Fibroblast of villous mesenchyme (primary cell): ENCODE data around the gene DISP3. TPM values are rescaled to one million over a fixed set of nuclear protein-coding genes. Genes with fewer than 3 reads are reported as not detected.

Experiments used
- DNase-seq: peaks from one replicate; pipeline ENCODE4 v3.0.0-alpha.2; 2010; ENCODE audit warnings: low read depth
- H3K4me3 ChIP-seq: 2 replicates; pipeline ENCODE4 v1.5.1; 2011; ENCODE audit warnings: low read depth, mild to moderate bottlenecking, low read length
- total RNA-seq: library from RNA; depleted of rRNA; stranded (reverse); fragments of >200 nt; gene quantifications from 2 replicates; pipeline ENCODE4 v1.2.3, GENCODE V29; 2012
- TF ChIP-seq, protein P1 (sequence below): IDR thresholded peaks from 2 replicates; pipeline ENCODE4 v1.5.1; 2012; ENCODE audit warnings: low read depth, mild to moderate bottlenecking, low read length; ENCODE audit not compliant: insufficient read depth

The DISP3 gene
- total RNA-seq, 1 donor, result not detected

DNA sequence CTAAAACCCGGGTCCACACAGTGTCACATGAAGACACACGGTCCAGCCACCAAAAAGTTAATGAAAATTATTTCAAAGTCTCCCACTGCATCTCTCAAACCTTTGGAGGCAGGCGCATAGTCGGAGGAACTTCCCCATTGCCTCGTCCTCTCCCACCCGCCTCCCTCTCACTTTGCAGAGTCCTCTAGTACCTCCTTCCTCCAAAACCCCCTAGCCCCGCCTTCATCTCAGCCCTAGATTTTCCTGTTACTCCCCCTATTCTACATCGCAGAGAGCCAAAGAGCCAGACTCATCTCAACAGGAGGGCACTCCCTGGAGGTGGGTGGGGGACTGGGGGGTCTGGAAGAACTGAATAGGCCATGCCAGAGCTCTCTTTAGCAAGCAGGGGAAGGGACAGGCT is 79.3 kb downstream of the DISP3 start:
- TF ChIP-seq, protein P1, sequence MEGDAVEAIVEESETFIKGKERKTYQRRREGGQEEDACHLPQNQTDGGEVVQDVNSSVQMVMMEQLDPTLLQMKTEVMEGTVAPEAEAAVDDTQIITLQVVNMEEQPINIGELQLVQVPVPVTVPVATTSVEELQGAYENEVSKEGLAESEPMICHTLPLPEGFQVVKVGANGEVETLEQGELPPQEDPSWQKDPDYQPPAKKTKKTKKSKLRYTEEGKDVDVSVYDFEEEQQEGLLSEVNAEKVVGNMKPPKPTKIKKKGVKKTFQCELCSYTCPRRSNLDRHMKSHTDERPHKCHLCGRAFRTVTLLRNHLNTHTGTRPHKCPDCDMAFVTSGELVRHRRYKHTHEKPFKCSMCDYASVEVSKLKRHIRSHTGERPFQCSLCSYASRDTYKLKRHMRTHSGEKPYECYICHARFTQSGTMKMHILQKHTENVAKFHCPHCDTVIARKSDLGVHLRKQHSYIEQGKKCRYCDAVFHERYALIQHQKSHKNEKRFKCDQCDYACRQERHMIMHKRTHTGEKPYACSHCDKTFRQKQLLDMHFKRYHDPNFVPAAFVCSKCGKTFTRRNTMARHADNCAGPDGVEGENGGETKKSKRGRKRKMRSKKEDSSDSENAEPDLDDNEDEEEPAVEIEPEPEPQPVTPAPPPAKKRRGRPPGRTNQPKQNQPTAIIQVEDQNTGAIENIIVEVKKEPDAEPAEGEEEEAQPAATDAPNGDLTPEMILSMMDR, result no peak
- no peak overlapping the region for H3K4me3 ChIP-seq
- DNase-seq, result no peak

DNA sequence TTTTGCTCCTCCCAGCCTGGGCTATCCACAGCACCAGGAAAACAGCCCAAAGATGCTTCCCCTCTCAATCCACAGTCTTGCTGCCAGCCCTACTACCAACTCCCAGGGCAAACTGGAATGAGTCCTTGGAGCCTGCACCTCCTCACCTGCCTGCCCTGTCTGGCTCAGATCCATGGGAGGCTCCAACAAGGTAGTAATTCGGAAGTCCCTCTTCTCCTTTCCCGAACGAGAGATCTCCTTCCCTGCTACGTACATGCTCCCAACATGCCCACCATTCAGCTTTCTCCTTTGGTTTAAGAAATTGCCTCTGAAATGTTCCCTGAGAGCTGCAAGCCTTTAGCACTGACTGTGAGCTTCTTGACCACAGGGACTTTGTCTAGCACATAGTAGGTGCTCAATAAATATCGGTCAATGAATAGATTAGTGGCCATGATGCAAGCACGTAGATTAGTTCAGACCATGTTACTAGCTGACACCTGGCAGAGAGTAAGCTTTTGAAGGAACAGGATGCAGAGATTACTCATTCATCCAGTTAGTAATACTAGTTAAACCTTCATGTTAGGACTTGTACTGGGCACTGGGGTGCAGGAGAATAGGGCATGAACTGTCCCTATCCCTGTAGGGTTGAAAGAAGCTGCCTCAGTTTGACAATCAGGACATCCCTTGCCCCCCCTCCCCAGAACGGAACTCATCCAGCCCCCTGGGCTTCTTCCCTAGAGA is 80.1 kb downstream of the DISP3 start:
- H3K4me3 ChIP-seq, result no peak overlapping the region
- DNase-seq, result no peak
- TF ChIP-seq, protein P1, result no peak

DNA sequence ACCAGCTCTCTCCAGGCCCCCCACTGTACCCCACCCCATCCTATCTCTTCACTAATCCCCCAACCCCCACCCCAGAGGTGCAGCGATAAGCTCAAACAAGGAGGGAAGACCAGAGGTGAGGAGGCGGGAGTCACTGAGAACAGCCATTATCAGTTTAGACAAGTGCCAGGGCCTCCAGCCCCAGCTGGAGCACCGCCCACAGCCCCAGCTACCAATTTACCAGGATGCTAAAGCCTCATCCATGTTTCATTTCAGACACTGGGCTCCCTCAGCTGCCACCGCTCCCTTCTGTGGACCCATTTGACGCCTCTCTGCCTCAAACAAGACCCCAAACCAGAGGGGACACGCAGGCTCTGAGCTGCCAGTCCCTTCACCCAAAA is 80.6 kb downstream of the DISP3 start:
- TF ChIP-seq, protein P1, result no peak
- DNase-seq, result no peak
- H3K4me3 ChIP-seq, result no peak overlapping the region

GRCh38 chr1:11560061-11560460 is 81.1 kb downstream of the DISP3 start:
- H3K4me3 ChIP-seq, result no peak overlapping the region
- DNase-seq, result no peak
- TF ChIP-seq, protein P1, result no peak

- no peak for DNase-seq
- H3K4me3 ChIP-seq, result no peak overlapping the region
- TF ChIP-seq, protein P1, result no peak
Observed at GRCh38 chr1:11561740-11562139, 82.8 kb downstream of the DISP3 start.

GRCh38 chr1:11562664-11563063 is 83.7 kb downstream of the DISP3 start:
- H3K4me3 ChIP-seq, result no peak overlapping the region
- DNase-seq, result no peak
- TF ChIP-seq, protein P1, result no peak

GRCh38 chr1:11563560-11564069 is 84.7 kb downstream of the DISP3 start:
- DNase-seq, result no peak
- TF ChIP-seq, protein P1, result no peak
- H3K4me3 ChIP-seq, result no peak overlapping the region
